ENCODE measurements around the gene SPACA9.

The SPACA9 gene

GRCh38 chr9:132901858-132902831 is 23.4 kb downstream of the SPACA9 start:
- peak; percentile 75 for TF ChIP-seq CTCF (IDR thresholded peaks at IDR 0.05; ENCODE audit: borderline replicate concordance, insufficient read depth, low read depth, low read length)
- no peak overlapping the region for H3K4me3 ChIP-seq (ENCODE audit: low read depth, low read length)

- TF ChIP-seq CTCF (IDR thresholded peaks at IDR 0.05; ENCODE audit: borderline replicate concordance, insufficient read depth, low read depth, low read length), result no peak
- no peak overlapping the region for H3K4me3 ChIP-seq (ENCODE audit: low read depth, low read length)
These were observed 25.1 kb downstream of the SPACA9 start for GRCh38 chr9:132903574-132904492.

GRCh38 chr9:132905726-132906125 is 27.0 kb downstream of the SPACA9 start:
- no peak overlapping the region for H3K4me3 ChIP-seq (ENCODE audit: low read depth, low read length)
- TF ChIP-seq CTCF (IDR thresholded peaks at IDR 0.05; ENCODE audit: borderline replicate concordance, insufficient read depth, low read depth, low read length), result no peak

GRCh38 chr9:132908635-132909034 is 29.9 kb downstream of the SPACA9 start:
- H3K4me3 ChIP-seq (ENCODE audit: low read depth, low read length), result no peak overlapping the region
- TF ChIP-seq CTCF (IDR thresholded peaks at IDR 0.05; ENCODE audit: borderline replicate concordance, insufficient read depth, low read depth, low read length), result no peak

GRCh38 chr9:132909311-132909710 is 30.6 kb downstream of the SPACA9 start:
- no peak for TF ChIP-seq CTCF (IDR thresholded peaks at IDR 0.05; ENCODE audit: borderline replicate concordance, insufficient read depth, low read depth, low read length)
- H3K4me3 ChIP-seq (ENCODE audit: low read depth, low read length), result no peak overlapping the region

- no peak for TF ChIP-seq CTCF (IDR thresholded peaks at IDR 0.05; ENCODE audit: borderline replicate concordance, insufficient read depth, low read depth, low read length)
- H3K4me3 ChIP-seq (ENCODE audit: low read depth, low read length), result no peak overlapping the region
These were observed 31.7 kb downstream of the SPACA9 start for GRCh38 chr9:132910376-132910775.

Measured in GM12875 (cell line).